HL-60 (cell line): ENCODE data around the gene COA5.
"Not testable (repeated sequence)": the region's sequence is repeated elsewhere in the genome, so short reads cannot be mapped to it uniquely, and the experiment has no call there.

Source experiments
- DNase-seq, 2 experiments: peaks; one replicate each; pipeline ENCODE4 v3.0.0-alpha.2; 2010 to 2020; ENCODE audit warnings: low read depth in 1 of 2, low spot score in 1 of 2
- H3K27ac ChIP-seq: fragments of 250-450 bp; sonication (Bioruptor Pico); replicated peaks from 2 replicates; pipeline ENCODE4 v1.5.1; 2020; ENCODE audit warnings: mild to moderate bottlenecking, moderate library complexity
- H3K27me3 ChIP-seq: fragments of 250-450 bp; sonication (Bioruptor Pico); 2 replicates; pipeline ENCODE4 v1.5.1; 2021; ENCODE audit warnings: mild to moderate bottlenecking, moderate library complexity; ENCODE audit not compliant: insufficient read depth, poor library complexity, severe bottlenecking
- H3K4me3 ChIP-seq: replicated peaks from 2 replicates; pipeline ENCODE4 v1.5.1; 2011; ENCODE audit warnings: mild to moderate bottlenecking, control low read depth, low read length; ENCODE audit not compliant: insufficient read depth
- CTCF ChIP-seq: IDR thresholded peaks from one replicate; pipeline ENCODE4 v1.5.1; 2011; ENCODE audit warnings: low read length, control low read depth, inconsistent platforms; ENCODE audit not compliant: insufficient read depth
- GABPA ChIP-seq: IDR thresholded peaks from 2 replicates; pipeline ENCODE4 v1.6.1; 2012; ENCODE audit warnings: low read depth
- POLR2AphosphoS5 ChIP-seq: IDR thresholded peaks from 2 replicates; pipeline ENCODE4 v1.6.1; 2012; ENCODE audit warnings: low read depth
- REST ChIP-seq: IDR thresholded peaks from 2 replicates; pipeline ENCODE4 v1.6.1; 2012; ENCODE audit warnings: low read depth; ENCODE audit not compliant: insufficient replicate concordance
- SPI1 ChIP-seq: IDR thresholded peaks from 2 replicates; pipeline ENCODE4 v1.6.1; 2012; ENCODE audit warnings: low read depth, mild to moderate bottlenecking, borderline replicate concordance

Gene COA5

GRCh38 chr2:98601532-98602132 is 6.7 kb downstream of the COA5 start:
- no peaks in the 10 kb centered on the region for H3K27me3 ChIP-seq
- peak in 1 of 2 experiments; percentile 35 for DNase-seq
- no peak for TF ChIP-seq SPI1
- peak; percentile 37 for TF ChIP-seq CTCF
- no peak overlapping the region for H3K4me3 ChIP-seq
- no peak overlapping the region for H3K27ac ChIP-seq

DNA sequence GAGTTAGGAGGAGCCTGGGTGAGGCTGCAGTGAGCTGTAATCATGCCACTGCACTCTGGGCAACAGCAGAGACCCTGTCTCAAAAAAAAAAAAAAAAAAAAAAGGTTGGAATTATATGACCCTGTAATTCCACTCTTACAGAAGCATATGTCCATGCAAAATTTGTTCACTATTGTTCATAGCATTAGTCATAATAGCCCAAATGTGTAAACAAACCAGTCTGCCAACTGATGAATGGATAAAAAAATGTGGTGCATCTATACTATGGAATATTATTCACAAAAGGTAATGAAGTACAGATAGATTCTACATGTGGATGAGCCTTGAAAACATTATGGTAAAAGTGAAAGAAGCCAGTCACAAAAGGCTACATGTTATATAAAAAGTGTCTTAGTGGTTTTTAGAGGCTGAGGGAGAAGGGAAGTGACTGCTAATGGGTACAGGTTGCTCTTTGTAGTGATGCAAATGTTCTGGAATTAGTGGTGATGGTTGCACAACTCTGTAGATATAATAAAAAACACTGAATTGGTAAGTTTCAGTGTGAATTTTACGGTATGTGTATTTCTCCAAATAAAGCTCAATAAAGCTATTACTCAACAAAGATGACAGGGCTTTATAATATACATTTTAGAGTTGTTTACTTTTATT is 9.4 kb downstream of the COA5 start:
- DNase-seq, result no peak
- no peak overlapping the region for H3K27ac ChIP-seq
- no peaks in the 10 kb centered on the region for H3K27me3 ChIP-seq

DNA sequence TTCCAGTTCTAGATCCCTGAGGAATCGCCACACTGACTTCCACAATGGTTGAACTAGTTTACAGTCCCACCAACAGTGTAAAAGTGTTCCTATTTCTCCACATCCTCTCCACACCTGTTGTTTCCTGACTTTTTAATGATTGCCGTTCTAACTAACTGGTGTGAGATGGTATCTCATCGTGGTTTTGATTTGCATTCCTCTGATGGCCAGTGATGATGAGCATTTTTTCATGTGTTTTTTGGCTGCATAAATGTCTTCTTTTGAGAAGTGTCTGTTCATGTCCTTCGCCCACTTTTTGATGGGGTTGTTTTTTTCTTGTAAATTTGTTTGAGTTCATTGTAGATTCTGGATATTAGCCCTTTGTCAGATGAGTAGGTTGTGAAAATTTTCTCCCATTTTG is 13.6 kb downstream of the COA5 start:
- not testable (repeated sequence) for H3K4me3 ChIP-seq, DNase-seq, H3K27ac ChIP-seq, H3K27me3 ChIP-seq

More for the DNA sequence above, 9.4 kb downstream of the COA5 start:
- H3K4me3 ChIP-seq, result no peak overlapping the region
- TF ChIP-seq GABPA, result no peak
- no peak for TF ChIP-seq REST
- TF ChIP-seq POLR2AphosphoS5, result no peak
- no peak for TF ChIP-seq CTCF
- 0 out of 2 replicates have a peak, but pooled peaks have one; percentile 14 for TF ChIP-seq SPI1

DNA sequence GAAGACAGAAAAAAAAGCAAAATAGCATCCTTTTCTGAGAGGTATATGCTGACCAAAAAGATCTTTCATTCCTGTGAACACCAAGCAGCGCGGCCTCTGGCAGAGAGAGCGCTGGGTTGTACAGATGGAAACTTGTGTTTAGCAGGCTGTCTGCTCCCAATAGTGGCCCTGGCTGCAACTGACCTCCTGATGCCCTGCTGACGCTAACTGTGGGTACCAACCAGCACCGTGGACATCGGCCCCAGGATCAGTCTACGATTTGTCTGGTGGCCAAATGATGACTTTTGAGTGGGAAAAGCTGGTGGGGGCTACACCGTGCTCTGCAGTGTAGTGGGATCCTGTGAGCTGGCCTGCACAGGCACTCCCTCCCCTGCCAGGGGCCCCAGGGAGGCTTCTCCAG is 15.7 kb downstream of the COA5 start:
- Histone ChIP-seq H3K27me3 (no peaks in the 10 kb centered on the region), H3K4me3 (no peak overlapping the region), H3K27ac (no peak overlapping the region)
- DNase-seq, result no peak
- TF ChIP-seq REST, result no peak
- TF ChIP-seq SPI1, result no peak
- TF ChIP-seq CTCF, result no peak
- no peak for TF ChIP-seq GABPA
- no peak for TF ChIP-seq POLR2AphosphoS5
